Measurements from ENCODE around the gene STK10. TPM values are rescaled to one million over a fixed set of nuclear protein-coding genes. Genes with fewer than 3 reads are reported as not detected.

Gene STK10
- total RNA-seq, 1 experiment from 2014 or later = 22.9 TPM

DNA sequence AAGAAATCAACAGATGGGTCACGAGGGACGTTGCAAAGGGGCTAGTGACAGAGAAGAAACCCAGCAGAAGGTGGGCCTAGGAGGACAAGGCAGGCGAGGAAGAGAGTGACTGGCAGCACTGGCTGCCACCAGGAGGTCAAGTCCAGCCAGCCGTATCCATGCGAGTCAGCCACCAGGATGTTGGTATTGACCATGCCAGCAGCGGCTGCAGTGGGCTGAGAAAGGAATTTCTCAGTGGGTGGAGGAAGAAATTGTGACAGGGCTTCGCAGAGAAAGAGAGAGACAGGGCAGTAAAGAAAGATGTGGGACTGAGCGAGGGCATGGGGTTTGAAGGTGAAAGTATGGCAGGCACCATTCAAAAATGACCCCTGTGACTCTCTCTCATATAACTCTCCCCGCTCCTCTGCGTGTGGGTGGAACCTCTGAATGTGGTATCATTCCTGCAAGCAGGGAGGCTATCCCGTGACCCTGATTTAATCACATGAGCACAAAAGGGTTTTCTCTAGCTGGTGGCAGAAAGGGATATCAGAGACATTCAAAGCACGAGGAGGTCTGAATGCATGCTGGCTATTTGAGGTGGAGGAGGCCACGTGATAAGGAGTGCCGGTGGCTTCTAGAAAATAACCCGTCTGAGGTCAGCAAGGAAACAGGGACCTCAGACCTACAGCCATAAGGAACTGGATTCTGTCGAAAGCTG, 136.2 kb downstream of the STK10 start:
- ChIA-PET POLR2A (no interaction called here), CTCF (no interaction called here), RAD21 (ENCODE audit: low non-redundant PET in 1 of 2, low total read pairs in 2 of 2, uncharacterized antibody in 2 of 2, unreplicated experiment in 2 of 2) (no interaction called here)
- Histone ChIP-seq H2AFZ (ENCODE audit: low read depth, low read length, poor library complexity, severe bottlenecking) (no peak overlapping the region), H3K4me1 (ENCODE audit: control insufficient read depth in 1 of 2, insufficient read depth in 2 of 2, low read length in 2 of 2) (no peaks in the 10 kb centered on the region), H3K9me3 (ENCODE audit: control insufficient read depth in 1 of 2, insufficient read depth in 1 of 2, low read depth in 1 of 2, low read length in 2 of 2) (no peaks in the 10 kb centered on the region), H3K27me3 (ENCODE audit: insufficient read depth, low read length) (no peaks in the 10 kb centered on the region), H3K4me3 (replicated peaks in 1 of 2; ENCODE audit: low read depth in 1 of 2, low read length in 2 of 2) (no peak overlapping the region), H3K4me2 (ENCODE audit: low read length) (no peak overlapping the region), H3K27ac (ENCODE audit: low read depth, low read length) (no peak overlapping the region), H3K36me3 (ENCODE audit: control insufficient read depth in 1 of 2, insufficient read depth in 2 of 2, low read length in 2 of 2) (0 out of 4 replicates have a peak, but pooled peaks cover 0 to 2% of the 10 kb centered on the region in 2 experiments), H3K9me2 (ENCODE audit: insufficient read depth) (no peaks in the 10 kb centered on the region), H4K20me1 (ENCODE audit: insufficient read depth) (no peaks in the 10 kb centered on the region), H3K9ac (ENCODE audit: low read length) (no peak overlapping the region), H3K79me2 (ENCODE audit: insufficient read depth, low read length) (no peaks in the 10 kb centered on the region)
- TF ChIP-seq POLR2A (IDR thresholded peaks at IDR 0.05; ENCODE audit: borderline replicate concordance, extremely low read depth, insufficient read depth, insufficient read length) = no peak
- no peak for TF ChIP-seq EGR1 (IDR thresholded peaks at IDR 0.05; ENCODE audit: low read depth)
- intact Hi-C loops (cut with micrococcal nuclease) = no loop called here
- no TSS peak for BruUV-seq (replicated peaks)
- DNase-seq (ENCODE audit: low read depth, low spot score) (no peak), ATAC-seq (no peak)

DNA sequence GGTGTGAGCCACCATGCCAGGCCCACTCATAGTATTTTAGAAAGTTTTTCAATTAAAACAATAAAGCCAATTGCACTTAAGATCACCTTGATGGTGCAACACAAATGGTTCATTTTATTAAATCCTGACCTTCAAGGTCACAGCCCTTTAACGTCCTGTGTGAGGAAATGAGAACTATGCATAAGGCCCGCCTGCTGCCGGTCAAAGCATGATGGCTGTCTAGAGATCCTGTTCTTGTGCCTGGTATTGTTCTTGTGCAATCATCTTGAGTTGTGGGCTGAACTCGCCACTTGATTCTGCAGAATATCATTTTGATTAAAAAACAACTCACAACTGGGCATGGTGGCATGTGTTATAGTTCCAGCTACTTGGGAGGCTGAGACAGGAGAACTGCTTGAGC, 137.9 kb downstream of the STK10 start:
- BruUV-seq (replicated peaks) = no TSS peak
- RAD21 ChIA-PET (ENCODE audit: low non-redundant PET in 1 of 2, low total read pairs in 2 of 2, uncharacterized antibody in 2 of 2, unreplicated experiment in 2 of 2) = no interaction called here
- intact Hi-C loops (cut with micrococcal nuclease) = no loop called here
- TF ChIP-seq FOSL1 (IDR thresholded peaks at IDR 0.05; ENCODE audit: low read depth) = no peak
- no peak for TF ChIP-seq EZH2phosphoT487 (IDR thresholded peaks at IDR 0.05; ENCODE audit: borderline replicate concordance)
- TF ChIP-seq, protein P1, sequence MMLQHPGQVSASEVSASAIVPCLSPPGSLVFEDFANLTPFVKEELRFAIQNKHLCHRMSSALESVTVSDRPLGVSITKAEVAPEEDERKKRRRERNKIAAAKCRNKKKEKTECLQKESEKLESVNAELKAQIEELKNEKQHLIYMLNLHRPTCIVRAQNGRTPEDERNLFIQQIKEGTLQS (IDR thresholded peaks at IDR 0.05) = no peak
- no peak for TF ChIP-seq ELF1 (IDR thresholded peaks at IDR 0.05; ENCODE audit: borderline replicate concordance, low read depth)
- no peak for TF ChIP-seq RAD21 (IDR thresholded peaks at IDR 0.05; ENCODE audit: low read depth)
- no peak for TF ChIP-seq ZNF274 (IDR thresholded peaks at IDR 0.05; ENCODE audit: low read depth, low read length)
- no peak for TF ChIP-seq SRF (IDR thresholded peaks at IDR 0.05; ENCODE audit: low read depth)
- no peak for TF ChIP-seq TCF7L2 (IDR thresholded peaks at IDR 0.05; ENCODE audit: borderline replicate concordance, extremely low read depth, insufficient read depth, insufficient read length)
- no peak for TF ChIP-seq POLR2A (IDR thresholded peaks at IDR 0.05; ENCODE audit: borderline replicate concordance, extremely low read depth, insufficient read depth, insufficient read length)
- no peak for TF ChIP-seq EZH2 (IDR thresholded peaks at IDR 0.05)
- TF ChIP-seq SIN3A (IDR thresholded peaks at IDR 0.05; ENCODE audit: low read depth) = no peak
- TF ChIP-seq, protein P2, sequence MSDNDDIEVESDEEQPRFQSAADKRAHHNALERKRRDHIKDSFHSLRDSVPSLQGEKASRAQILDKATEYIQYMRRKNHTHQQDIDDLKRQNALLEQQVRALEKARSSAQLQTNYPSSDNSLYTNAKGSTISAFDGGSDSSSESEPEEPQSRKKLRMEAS (IDR thresholded peaks at IDR 0.05) = no peak
- TF ChIP-seq ZFX (IDR thresholded peaks at IDR 0.05) = no peak
- TF ChIP-seq, protein P3, sequence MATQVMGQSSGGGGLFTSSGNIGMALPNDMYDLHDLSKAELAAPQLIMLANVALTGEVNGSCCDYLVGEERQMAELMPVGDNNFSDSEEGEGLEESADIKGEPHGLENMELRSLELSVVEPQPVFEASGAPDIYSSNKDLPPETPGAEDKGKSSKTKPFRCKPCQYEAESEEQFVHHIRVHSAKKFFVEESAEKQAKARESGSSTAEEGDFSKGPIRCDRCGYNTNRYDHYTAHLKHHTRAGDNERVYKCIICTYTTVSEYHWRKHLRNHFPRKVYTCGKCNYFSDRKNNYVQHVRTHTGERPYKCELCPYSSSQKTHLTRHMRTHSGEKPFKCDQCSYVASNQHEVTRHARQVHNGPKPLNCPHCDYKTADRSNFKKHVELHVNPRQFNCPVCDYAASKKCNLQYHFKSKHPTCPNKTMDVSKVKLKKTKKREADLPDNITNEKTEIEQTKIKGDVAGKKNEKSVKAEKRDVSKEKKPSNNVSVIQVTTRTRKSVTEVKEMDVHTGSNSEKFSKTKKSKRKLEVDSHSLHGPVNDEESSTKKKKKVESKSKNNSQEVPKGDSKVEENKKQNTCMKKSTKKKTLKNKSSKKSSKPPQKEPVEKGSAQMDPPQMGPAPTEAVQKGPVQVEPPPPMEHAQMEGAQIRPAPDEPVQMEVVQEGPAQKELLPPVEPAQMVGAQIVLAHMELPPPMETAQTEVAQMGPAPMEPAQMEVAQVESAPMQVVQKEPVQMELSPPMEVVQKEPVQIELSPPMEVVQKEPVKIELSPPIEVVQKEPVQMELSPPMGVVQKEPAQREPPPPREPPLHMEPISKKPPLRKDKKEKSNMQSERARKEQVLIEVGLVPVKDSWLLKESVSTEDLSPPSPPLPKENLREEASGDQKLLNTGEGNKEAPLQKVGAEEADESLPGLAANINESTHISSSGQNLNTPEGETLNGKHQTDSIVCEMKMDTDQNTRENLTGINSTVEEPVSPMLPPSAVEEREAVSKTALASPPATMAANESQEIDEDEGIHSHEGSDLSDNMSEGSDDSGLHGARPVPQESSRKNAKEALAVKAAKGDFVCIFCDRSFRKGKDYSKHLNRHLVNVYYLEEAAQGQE (IDR thresholded peaks at IDR 0.05; ENCODE audit: low read depth) = no peak
- no peak for TF ChIP-seq EGR1 (IDR thresholded peaks at IDR 0.05; ENCODE audit: low read depth)
- TF ChIP-seq CBX3 (IDR thresholded peaks at IDR 0.05; ENCODE audit: low read depth) = no peak
- TF ChIP-seq SP1 (IDR thresholded peaks at IDR 0.05; ENCODE audit: low read depth) = no peak

More for the DNA sequence above, 137.9 kb downstream of the STK10 start:
- no peaks in the 10 kb centered on the region for H4K20me1 ChIP-seq (ENCODE audit: insufficient read depth)
- DNase-seq (ENCODE audit: low read depth, low spot score) (no peak), ATAC-seq (no peak)
- POLR2A ChIA-PET = no interaction called here
- no peaks in the 10 kb centered on the region for H3K27me3 ChIP-seq (ENCODE audit: insufficient read depth, low read length)
- H3K36me3 ChIP-seq (ENCODE audit: control insufficient read depth in 1 of 2, insufficient read depth in 2 of 2, low read length in 2 of 2) = 0 out of 4 replicates have a peak, but pooled peaks cover 0 to 2% of the 10 kb centered on the region in 2 experiments
- H2AFZ ChIP-seq (ENCODE audit: low read depth, low read length, poor library complexity, severe bottlenecking) = no peak overlapping the region
- CTCF ChIA-PET = no interaction called here
- H3K9me3 ChIP-seq (ENCODE audit: control insufficient read depth in 1 of 2, insufficient read depth in 1 of 2, low read depth in 1 of 2, low read length in 2 of 2) = no peaks in the 10 kb centered on the region
- H3K9ac ChIP-seq (ENCODE audit: low read length) = no peak overlapping the region
- H3K9me2 ChIP-seq (ENCODE audit: insufficient read depth) = no peaks in the 10 kb centered on the region
- H3K79me2 ChIP-seq (ENCODE audit: insufficient read depth, low read length) = no peaks in the 10 kb centered on the region
- no peak overlapping the region for H3K4me3 ChIP-seq (replicated peaks in 1 of 2; ENCODE audit: low read depth in 1 of 2, low read length in 2 of 2)
- H3K27ac ChIP-seq (ENCODE audit: low read depth, low read length) = no peak overlapping the region
- H3K4me2 ChIP-seq (ENCODE audit: low read length) = no peak overlapping the region
- no peaks in the 10 kb centered on the region for H3K4me1 ChIP-seq (ENCODE audit: control insufficient read depth in 1 of 2, insufficient read depth in 2 of 2, low read length in 2 of 2)
